KMS-11 (cell line): Measurements from ENCODE around the gene P2RX3.

ENCODE experiments used
- H2AFZ ChIP-seq: fragments of 200-600 bp; sonication (generic); 2 replicates; pipeline ENCODE4 v1.6.1; 2016; ENCODE audit warnings: antibody characterized with exemption, mixed run types, low read depth
- H3K27ac ChIP-seq: fragments of 200-600 bp; sonication (generic); 2 replicates; pipeline ENCODE4 v1.6.1; 2016; ENCODE audit warnings: mild to moderate bottlenecking, mixed run types
- H3K27me3 ChIP-seq: fragments of 200-600 bp; sonication (generic); 2 replicates; pipeline ENCODE4 v1.6.1; 2017; ENCODE audit warnings: mild to moderate bottlenecking, low read depth, mixed run types, moderate library complexity; ENCODE audit not compliant: insufficient read depth
- H3K36me3 ChIP-seq: fragments of 200-600 bp; sonication (generic); 2 replicates; pipeline ENCODE4 v1.6.1; 2017; ENCODE audit warnings: mild to moderate bottlenecking, mixed run types; ENCODE audit not compliant: insufficient read depth
- H3K4me1 ChIP-seq: fragments of 200-600 bp; sonication (generic); 2 replicates; pipeline ENCODE4 v1.6.1; 2016; ENCODE audit warnings: mild to moderate bottlenecking, low read depth, mixed run types; ENCODE audit not compliant: poor library complexity, severe bottlenecking
- H3K4me2 ChIP-seq: fragments of 200-600 bp; sonication (generic); 2 replicates; pipeline ENCODE4 v1.7.0; 2016; ENCODE audit warnings: mild to moderate bottlenecking, mixed run types
- H3K4me3 ChIP-seq: fragments of 200-600 bp; sonication (generic); IDR thresholded peaks from 2 replicates; pipeline ENCODE4 v1.6.1; 2017; ENCODE audit warnings: low read depth, low read length, mixed read lengths; ENCODE audit not compliant: insufficient read depth
- H3K79me2 ChIP-seq: fragments of 200-600 bp; sonication (generic); 2 replicates; pipeline ENCODE4 v1.6.1; 2016; ENCODE audit warnings: low read depth, mixed run types; ENCODE audit not compliant: insufficient read depth
- H3K9ac ChIP-seq: fragments of 200-600 bp; sonication (generic); 2 replicates; pipeline ENCODE4 v1.6.1; 2016; ENCODE audit warnings: mild to moderate bottlenecking, mixed run types
- H4K20me1 ChIP-seq: fragments of 200-600 bp; sonication (generic); 2 replicates; pipeline ENCODE4 v1.6.1; 2016; ENCODE audit warnings: mild to moderate bottlenecking, mixed run types; ENCODE audit not compliant: insufficient read depth
- TF ChIP-seq, protein P1 (sequence below): fragments of 200-600 bp; sonication (generic); conservative IDR thresholded peaks from 2 replicates; pipeline ENCODE4 v1.6.1; 2017; ENCODE audit warnings: low read depth, mild to moderate bottlenecking, antibody characterized with exemption, low read length, moderate library complexity, mixed read lengths

P2RX3 gene

DNA sequence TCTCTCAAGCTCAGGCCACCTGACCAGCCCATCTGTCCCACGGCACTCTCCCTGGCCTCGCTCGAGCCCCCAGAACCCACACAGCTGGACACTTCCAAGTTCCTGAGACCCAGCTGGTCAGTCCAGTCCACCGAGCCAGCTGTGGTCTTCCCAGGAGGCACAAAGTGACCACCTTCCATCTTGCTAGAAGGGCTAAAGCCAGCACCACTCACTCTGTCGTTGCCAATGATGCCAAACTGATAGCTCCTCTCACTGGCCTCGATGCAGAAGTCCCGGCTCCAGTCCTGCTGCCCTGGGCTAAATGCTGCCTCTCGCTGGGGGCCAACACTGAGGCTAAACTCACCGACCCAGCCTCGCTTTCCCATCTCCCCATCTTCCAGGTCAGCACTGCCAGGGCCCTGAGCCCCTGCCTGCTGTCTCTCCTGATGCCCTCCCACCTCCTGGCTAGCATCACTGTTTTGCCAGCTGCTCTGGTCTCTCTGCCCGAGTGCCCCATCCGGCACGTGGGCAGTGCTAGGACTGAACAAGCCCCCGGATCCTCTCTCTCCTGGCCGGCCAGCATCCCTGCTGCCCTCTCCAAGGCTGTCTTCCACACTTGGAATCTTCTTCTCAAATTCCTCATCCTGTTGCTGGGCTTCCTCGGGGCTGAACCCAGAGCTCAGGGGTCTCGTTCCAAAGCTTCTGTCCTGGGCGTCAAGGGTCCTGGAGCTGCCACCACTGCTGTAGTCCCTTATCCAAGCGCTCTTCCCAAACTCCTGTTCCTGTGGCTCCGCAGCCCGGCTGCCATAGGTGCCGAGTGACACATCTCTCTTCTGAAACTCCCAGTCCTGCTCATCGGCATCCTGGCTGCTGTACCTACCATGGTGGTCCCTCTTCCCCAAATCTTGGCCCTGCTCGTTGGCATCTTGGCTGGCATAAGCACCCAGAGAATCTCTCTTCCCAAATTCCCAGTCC is 28.8 kb upstream of the P2RX3 start:
- H3K27ac ChIP-seq: no peak overlapping the region
- no peaks in the 10 kb centered on the region for H3K79me2 ChIP-seq
- TF ChIP-seq, protein P1, sequence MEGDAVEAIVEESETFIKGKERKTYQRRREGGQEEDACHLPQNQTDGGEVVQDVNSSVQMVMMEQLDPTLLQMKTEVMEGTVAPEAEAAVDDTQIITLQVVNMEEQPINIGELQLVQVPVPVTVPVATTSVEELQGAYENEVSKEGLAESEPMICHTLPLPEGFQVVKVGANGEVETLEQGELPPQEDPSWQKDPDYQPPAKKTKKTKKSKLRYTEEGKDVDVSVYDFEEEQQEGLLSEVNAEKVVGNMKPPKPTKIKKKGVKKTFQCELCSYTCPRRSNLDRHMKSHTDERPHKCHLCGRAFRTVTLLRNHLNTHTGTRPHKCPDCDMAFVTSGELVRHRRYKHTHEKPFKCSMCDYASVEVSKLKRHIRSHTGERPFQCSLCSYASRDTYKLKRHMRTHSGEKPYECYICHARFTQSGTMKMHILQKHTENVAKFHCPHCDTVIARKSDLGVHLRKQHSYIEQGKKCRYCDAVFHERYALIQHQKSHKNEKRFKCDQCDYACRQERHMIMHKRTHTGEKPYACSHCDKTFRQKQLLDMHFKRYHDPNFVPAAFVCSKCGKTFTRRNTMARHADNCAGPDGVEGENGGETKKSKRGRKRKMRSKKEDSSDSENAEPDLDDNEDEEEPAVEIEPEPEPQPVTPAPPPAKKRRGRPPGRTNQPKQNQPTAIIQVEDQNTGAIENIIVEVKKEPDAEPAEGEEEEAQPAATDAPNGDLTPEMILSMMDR: no peak

DNA sequence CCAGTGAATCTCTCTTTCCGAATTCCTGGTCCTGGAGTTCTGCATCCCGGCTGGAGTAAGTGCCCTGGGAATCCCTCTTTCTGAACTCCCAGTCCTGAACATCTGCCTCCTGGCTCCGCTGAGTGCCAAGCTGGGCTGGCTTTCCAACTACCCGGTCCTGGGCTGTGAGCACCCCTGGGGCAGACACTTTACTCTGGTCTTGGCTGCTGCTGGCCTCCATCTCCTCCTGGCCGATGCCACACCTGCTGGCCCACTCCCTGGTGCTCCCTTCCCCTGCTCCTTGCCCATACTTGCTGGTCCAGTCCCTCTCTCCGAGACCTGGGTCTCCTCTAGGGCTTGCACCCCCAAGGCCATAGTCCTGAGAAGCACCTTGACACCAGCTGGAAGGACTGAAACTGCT is 28.1 kb upstream of the P2RX3 start:
- Histone ChIP-seq H3K9ac (no peak overlapping the region), H3K27ac (no peak overlapping the region), H3K79me2 (no peaks in the 10 kb centered on the region), H4K20me1 (no peaks in the 10 kb centered on the region), H2AFZ (no peak overlapping the region), H3K36me3 (no peaks in the 10 kb centered on the region), H3K4me1 (no peaks in the 10 kb centered on the region), H3K4me2 (no peak overlapping the region), H3K27me3 (no peaks in the 10 kb centered on the region), H3K4me3 (no peak overlapping the region)
- TF ChIP-seq, protein P1: no peak

More for the DNA sequence above, 28.8 kb upstream of the P2RX3 start:
- Histone ChIP-seq H3K4me3 (no peak overlapping the region), H3K4me1 (no peaks in the 10 kb centered on the region), H3K36me3 (no peaks in the 10 kb centered on the region), H3K9ac (no peak overlapping the region), H3K27me3 (no peaks in the 10 kb centered on the region), H4K20me1 (no peaks in the 10 kb centered on the region), H3K4me2 (no peak overlapping the region), H2AFZ (no peak overlapping the region)

DNA sequence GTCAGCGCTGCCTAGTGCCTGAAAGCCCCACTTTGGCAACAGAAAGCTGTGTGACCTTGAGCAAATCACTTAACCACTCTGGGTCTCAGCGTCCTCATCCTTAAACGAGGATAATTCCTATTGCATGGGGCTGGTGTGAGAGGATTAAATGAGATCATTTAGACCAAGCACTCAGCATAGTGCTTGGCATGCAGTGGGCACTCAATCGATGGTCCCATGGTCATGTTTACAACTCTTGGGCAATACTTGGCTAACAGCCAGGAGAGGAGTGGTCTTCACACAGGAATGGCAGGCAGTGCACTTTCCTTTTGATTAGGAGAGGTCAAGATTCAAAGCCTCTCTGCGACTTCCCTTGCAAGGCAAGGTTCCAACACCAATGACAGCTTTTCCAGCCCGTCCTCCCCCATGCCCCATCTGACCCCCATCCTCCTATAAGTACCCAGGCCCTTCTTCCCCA is 27.5 kb upstream of the P2RX3 start:
- Histone ChIP-seq H4K20me1 (no peaks in the 10 kb centered on the region), H3K4me1 (no peaks in the 10 kb centered on the region), H3K4me2 (no peak overlapping the region), H3K27me3 (no peaks in the 10 kb centered on the region), H3K79me2 (no peaks in the 10 kb centered on the region), H3K4me3 (no peak overlapping the region), H3K27ac (no peak overlapping the region), H3K36me3 (no peaks in the 10 kb centered on the region), H2AFZ (no peak overlapping the region), H3K9ac (no peak overlapping the region)
- TF ChIP-seq, protein P1: no peak

DNA sequence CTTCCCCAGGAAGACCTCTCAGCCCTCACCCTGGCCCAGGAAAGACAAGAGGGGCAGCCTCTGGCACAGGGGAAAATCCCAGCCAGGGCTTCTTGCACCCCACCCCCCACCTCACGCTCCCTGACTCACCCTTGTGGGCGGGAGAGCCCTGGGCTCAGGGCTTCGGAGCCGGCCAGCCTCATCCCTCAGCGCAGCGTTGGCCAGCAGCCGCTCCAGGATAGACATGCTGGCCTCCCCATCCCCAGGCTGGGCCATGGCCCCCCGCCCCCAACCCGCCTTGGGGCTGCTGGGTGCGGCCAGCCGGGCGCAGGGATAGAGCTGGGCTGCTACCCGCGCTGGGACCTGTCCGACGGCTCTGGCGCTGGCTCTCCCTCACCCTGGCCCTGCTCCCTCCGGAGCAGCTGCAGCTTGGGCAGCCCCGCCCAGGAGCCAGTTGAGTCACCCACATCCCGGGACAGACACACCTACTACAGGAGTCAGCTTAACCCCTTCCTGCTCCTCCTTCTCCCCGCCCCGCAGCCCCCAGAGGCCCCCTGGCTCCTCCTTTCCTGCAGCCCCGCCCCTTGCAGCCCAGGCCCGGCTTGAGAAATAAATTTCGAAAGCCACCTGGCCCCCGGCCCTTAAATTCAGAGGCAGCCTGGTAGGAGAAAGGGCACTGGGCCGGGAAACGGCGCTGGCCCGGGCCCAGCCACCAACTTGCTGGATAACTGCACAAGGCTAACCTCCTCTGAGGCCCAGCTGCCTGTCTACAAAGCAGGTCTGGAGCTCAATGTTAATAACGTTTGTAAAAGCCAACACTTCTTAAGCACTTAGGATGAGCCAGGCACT is 26.8 kb upstream of the P2RX3 start:
- no peak overlapping the region for H3K9ac ChIP-seq
- no peaks in the 10 kb centered on the region for H3K36me3 ChIP-seq
- no peaks in the 10 kb centered on the region for H3K4me1 ChIP-seq
- no peak overlapping the region for H3K4me3 ChIP-seq
- no peaks in the 10 kb centered on the region for H3K27me3 ChIP-seq
- H2AFZ ChIP-seq: no peak overlapping the region
- TF ChIP-seq, protein P1: no peak
- H3K27ac ChIP-seq: no peak overlapping the region
- H3K4me2 ChIP-seq: no peak overlapping the region
- no peaks in the 10 kb centered on the region for H3K79me2 ChIP-seq
- H4K20me1 ChIP-seq: no peaks in the 10 kb centered on the region
